Mucosa of descending colon (tissue), 3 donors: ENCODE measurements around the gene SESTD1. TPM values are rescaled to one million over a fixed set of nuclear protein-coding genes. Genes with fewer than 3 reads are reported as not detected.
"Not testable (repeated sequence)": the region's sequence is repeated elsewhere in the genome, so short reads cannot be mapped to it uniquely, and the experiment has no call there.

Experiments
- ATAC-seq: fragments of 200-7000 bp; cut with Tn5 transposase; one replicate; pipeline ENCODE4 v1.9.1; 2020; ENCODE audit warnings: mild to moderate bottlenecking, moderate library complexity
- DNase-seq, 3 donors: peaks; one replicate each; pipeline ENCODE4 v3.0.0-alpha.2; 2020
- H3K36me3 ChIP-seq: fragments of 200-600 bp; one replicate; pipeline ENCODE4 v1.8.0; 2021; ENCODE audit warnings: low read depth, mild to moderate bottlenecking
- H3K4me1 ChIP-seq: fragments of 200-600 bp; one replicate; pipeline ENCODE4 v1.8.0; 2021; ENCODE audit warnings: low read depth, mild to moderate bottlenecking
- H3K4me3 ChIP-seq: fragments of 200-600 bp; one replicate; pipeline ENCODE4 v1.8.0; 2021; ENCODE audit warnings: mild to moderate bottlenecking
- H3K9me3 ChIP-seq: fragments of 200-600 bp; one replicate; pipeline ENCODE4 v1.8.0; 2021; ENCODE audit warnings: mild to moderate bottlenecking
- CTCF ChIP-seq: fragments of 200-600 bp; IDR thresholded peaks from one replicate; pipeline ENCODE4 v1.8.0; 2022; ENCODE audit warnings: antibody characterized with exemption, mild to moderate bottlenecking
- intact Hi-C, 2 donors: fragments of 100-400 bp; cut with DNase I in 1 of 2; cut with micrococcal nuclease in 1 of 2; formaldehyde crosslinking; loops; one replicate each; pipeline versions ENCODE4 v1.11.0 to v1.11.1; 2022; cut with DNase I, micrococcal nuclease
- total RNA-seq, 3 donors: library from RNA; stranded (reverse); fragmentation: NEBNext Ultra II Directional in 2 of 3; extraction: Animal tissue kit (Norgen Biotek cat#: 25700) in 2 of 3; gene quantifications; one replicate each; pipeline versions ENCODE4 v1.2.1 to v1.2.4, GENCODE V29; 2021 to 2023
- donor health status: DM: no; HTN: no; CAD: no; lungs with moderate emphysema.
- donor health status: DM: no; HTN: no; CAD: no.
- donor health status: DM: no; HTN: yes; CAD: no.

The SESTD1 gene
- total RNA-seq, 3 donors from 2014 or later, result 25.6 to 102 (median 44.0) TPM

DNA sequence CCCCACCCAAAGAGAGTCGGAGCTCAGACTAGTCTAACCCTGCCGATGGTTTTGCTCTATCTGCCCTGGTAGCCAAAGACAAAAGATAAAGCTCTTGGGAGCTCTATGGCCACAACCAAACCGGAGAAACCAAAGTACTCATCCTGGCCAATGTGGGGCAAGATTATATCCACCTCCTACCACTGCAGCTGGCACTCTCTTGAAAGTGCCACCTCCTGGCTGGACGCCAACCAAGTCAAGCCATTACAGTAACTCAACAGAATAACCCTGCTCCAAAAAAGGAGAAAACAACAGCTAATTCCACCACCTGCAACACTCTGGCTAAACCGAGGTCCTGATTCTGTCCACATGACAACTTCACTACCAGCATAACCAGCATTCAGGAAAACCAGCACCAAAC is 57.6 kb downstream of the SESTD1 start:
- DNase-seq (no peak), ATAC-seq (no peak)
- Histone ChIP-seq H3K9me3 (peaks cover 26% of the 10 kb centered on the region), H3K4me1 (no peaks in the 10 kb centered on the region), H3K36me3 (no peaks in the 10 kb centered on the region), H3K4me3 (no peak overlapping the region)
- intact Hi-C loops, result no loop called here
- no peak for TF ChIP-seq CTCF

- TF ChIP-seq CTCF, result no peak
- H3K4me3 ChIP-seq, result no peak overlapping the region
- no peaks in the 10 kb centered on the region for H3K36me3 ChIP-seq
- no peak for DNase-seq
- peaks cover 25% of the 10 kb centered on the region for H3K9me3 ChIP-seq
- no peak for ATAC-seq
- H3K4me1 ChIP-seq, result no peaks in the 10 kb centered on the region
- intact Hi-C loops, result no loop called here
These were observed 62.8 kb downstream of the SESTD1 start for GRCh38 chr2:179201869-179202268.

DNA sequence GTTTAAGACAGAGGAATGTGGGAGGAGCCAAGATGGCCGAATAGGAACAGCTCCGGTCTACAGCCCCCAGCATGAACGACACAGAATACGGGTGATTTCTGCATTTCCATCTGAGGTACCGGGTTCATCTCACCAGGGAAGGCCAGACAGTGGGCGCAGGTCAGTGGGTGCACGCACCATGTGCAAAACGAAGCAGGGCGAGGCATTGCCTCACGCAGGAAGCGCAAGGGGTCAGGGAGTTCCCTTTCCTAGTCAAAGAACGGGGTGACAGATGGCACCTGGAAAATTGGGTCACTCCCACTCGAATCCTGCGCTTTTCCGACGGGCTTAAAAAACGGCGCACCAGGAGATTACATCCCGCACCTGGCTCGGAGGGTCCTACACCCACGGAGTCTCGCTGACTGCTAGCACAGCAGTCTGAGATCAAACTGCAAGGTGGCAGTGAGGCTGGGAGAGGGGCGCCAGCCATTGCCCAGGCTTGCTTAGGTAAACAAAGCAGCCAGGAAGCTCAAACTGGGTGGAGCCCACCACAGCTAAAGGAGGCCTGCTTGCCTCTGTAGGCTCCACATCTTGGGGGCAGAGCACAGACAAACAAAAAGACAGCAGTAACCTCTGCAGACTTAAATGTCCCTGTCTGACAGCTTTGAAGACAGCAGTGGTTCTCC is 68.6 kb downstream of the SESTD1 start:
- H3K4me1 ChIP-seq, intact Hi-C loops: not testable (repeated sequence)

DNA sequence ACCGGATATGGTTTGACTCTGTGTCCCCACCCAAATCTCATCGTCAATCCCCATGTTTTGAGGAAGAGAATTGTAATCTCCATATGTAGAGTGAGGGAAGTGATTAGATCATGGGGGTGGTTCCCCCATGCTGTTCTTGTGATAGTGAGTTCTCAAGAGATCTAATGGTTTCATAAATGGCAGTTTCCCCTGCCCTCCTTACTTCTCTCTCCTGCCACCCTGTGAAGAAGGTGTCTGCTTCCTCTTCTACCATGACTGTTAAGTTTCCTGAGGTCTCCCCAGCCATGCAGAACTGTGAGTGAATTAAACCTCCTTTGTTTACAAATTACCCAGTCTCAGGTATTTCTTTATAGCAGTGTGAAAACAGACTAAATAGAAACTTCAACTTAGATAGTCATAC is 69.5 kb downstream of the SESTD1 start:
- Histone ChIP-seq H3K36me3 (no peaks in the 10 kb centered on the region), H3K4me1 (no peaks in the 10 kb centered on the region), H3K4me3 (no peak overlapping the region), H3K9me3 (peaks cover 13% of the 10 kb centered on the region)
- no peak for TF ChIP-seq CTCF
- no peak for ATAC-seq
- no peak for DNase-seq
- intact Hi-C loops, result no loop called here

More for the DNA sequence above, 68.6 kb downstream of the SESTD1 start:
- DNase-seq, H3K36me3 ChIP-seq, H3K4me3 ChIP-seq, ATAC-seq: not testable (repeated sequence)
- H3K9me3 ChIP-seq, result peaks cover 16% of the 10 kb centered on the region

GRCh38 chr2:179193759-179194394 is 70.8 kb downstream of the SESTD1 start:
- H3K4me1 ChIP-seq, result no peaks in the 10 kb centered on the region
- peaks cover 16% of the 10 kb centered on the region for H3K9me3 ChIP-seq
- no peaks in the 10 kb centered on the region for H3K36me3 ChIP-seq
- H3K4me3 ChIP-seq, result no peak overlapping the region
- TF ChIP-seq CTCF, result no peak
- intact Hi-C loops, result no loop called here
- ATAC-seq (no peak), DNase-seq (no peak)

- no peak for TF ChIP-seq CTCF
- intact Hi-C loops, result no loop called here
These were observed 73.5 kb downstream of the SESTD1 start for GRCh38 chr2:179191110-179191509.

More at GRCh38 chr2:179191110-179191509, 73.5 kb downstream of the SESTD1 start:
- H3K4me1 ChIP-seq, result no peaks in the 10 kb centered on the region
- no peak overlapping the region for H3K4me3 ChIP-seq
- ATAC-seq (no peak), DNase-seq (no peak)
- no peaks in the 10 kb centered on the region for H3K36me3 ChIP-seq
- peaks cover 7% of the 10 kb centered on the region for H3K9me3 ChIP-seq
